GM19467 (cell line): ENCODE data around the gene MEIS2.

Experiments
- ATAC-seq: cut with Tn5 transposase; IDR thresholded peaks from one replicate; pipeline ENCODE4 v1.9.1; 2021; ENCODE audit warnings: mild to moderate bottlenecking, moderate library complexity; ENCODE audit not compliant: unreplicated experiment

The MEIS2 gene

GRCh38 chr15:37098468-37099318, 1.7 kb downstream of the MEIS2 start:
- ATAC-seq: no peak

DNA sequence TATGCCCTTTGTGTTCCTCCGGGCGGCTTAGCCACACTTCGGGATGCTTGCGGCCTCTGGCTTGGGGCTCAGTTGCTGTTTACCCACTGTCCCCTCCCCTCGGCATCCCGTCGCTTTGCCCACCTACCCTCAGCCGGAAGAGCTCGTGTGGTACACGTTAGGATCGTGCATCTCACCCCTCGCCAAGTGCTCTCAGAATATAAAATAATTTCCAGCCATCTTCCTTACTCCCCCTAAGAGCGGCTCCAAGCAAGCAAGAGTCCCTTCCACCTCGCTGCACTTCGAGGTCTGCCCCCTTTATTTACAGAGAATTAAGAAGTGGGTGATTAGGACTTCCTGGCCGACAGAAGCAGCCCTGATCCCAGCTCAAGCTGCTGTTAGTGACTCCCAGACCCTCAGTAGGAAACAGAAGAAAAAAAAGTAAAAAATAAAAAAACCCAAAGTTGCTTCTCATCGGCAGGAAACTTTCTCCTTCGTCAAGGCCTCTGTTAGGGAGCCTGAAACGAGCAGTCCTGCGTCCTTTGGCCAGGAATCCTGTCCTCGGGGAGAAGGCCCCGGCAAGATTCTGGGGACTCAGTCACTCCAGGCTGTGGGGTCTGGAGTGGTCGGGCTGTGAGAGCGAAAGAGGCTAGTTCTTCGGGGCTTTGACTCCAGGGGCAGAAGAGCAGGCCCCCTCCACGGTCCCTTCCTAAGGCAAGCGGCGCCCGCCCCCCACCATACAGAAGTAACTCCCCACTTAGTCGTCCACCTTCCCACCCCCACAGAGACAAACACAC, 3.0 kb downstream of the MEIS2 start:
- no peak for ATAC-seq

DNA sequence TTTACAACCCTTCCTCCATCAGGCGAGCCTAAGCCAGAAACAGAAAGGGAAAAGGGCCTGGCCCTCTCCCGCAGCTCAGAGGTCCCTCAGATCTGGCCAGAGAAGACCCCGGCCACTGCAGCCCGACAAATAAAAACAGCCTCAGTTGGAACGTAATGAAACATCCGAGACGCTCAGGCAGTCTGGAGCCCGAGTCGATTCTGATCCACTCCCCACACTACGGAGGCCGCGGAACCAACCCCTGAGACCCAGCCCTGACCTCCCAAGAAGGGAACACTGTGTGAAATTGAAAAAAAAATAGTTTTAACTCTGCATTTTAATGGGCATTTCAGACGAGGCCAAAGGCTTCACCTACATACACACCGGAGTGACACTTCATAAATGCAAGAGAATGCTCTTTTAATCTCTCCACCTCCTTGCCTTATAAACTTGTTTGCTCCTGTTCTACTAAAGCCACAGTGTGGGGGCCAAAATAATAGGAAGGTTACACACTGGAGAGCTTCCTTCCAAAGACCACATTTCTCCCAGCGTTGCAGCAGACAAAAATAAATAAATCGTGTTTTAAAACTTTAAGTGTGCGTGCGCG, 3.7 kb downstream of the MEIS2 start:
- ATAC-seq: no peak

DNA sequence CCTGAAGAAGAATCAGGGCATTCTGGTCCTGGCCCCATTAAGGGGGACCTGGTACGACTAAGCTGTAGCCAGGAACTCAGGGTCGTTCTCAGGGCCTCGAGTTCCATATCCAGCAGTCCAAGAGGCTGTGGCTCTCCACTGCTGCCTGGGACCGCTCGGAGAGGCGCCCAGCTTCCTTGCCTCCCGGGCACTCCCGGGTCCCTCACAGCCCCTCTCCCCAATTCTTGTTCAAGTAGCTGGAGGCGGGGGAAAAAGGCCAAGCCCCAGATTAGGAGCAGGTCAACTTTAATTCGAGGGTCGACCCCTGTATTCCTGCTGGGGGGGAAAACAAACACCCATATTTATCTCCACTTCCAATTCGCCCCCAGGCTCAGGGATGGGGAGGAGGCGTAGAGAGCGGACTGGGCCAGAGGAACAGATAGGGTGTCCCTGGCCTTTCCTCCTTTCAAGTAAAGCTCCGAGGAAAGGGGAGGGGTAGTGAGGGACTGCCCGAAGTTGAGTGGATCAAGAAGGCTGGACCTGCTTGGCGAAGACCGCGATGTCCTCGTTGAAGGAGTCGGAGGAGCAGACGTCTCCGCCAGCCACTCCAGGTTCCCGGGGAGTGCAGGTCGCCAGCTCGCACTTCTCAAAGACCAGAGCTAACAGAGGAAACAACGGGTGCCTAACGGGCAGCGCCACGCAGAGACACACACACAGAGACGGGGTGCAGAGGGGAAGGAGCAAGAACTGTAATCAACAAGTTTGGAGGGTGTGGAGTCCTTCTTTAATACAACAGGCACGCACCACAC, 4.4 kb downstream of the MEIS2 start:
- no peak for ATAC-seq

DNA sequence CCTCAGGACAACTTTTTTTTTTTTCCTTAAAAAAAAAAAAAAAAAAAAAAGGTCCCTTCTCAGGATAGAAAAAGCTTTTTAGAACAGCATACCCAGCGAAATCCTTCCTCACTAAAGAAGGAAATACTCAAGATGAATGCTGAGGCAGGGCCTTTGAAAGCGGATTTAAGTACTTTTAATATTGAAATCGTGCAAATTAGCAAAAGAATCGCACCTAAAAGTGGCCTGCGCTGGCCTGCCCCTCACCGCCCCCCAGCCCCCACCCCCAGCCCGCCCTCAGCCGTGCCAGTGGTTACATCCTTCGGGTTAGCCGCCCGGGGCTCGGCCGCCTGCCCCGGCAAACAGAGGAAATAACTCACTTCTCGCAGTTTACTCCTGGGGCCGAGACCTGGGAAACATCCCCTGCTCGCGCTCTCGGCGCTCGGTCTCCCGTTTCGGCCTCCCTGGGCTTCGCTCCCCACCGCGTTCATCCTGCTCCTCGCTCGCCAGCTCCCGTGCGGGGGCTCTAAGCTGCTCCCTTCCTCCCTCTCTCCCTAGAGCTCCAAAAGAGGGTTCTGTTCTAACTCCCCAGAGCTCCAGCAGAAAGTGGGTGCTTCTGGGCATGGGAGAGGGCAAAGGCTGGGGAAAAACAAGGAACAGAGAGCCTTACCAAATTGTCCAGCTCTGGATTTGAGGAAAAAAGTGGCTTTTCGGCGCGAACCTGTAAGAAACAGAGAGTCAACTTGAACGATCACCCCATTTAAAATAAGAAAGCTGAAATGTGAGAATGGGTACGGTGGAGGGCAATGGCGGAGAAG, 5.2 kb downstream of the MEIS2 start:
- no peak for ATAC-seq

DNA sequence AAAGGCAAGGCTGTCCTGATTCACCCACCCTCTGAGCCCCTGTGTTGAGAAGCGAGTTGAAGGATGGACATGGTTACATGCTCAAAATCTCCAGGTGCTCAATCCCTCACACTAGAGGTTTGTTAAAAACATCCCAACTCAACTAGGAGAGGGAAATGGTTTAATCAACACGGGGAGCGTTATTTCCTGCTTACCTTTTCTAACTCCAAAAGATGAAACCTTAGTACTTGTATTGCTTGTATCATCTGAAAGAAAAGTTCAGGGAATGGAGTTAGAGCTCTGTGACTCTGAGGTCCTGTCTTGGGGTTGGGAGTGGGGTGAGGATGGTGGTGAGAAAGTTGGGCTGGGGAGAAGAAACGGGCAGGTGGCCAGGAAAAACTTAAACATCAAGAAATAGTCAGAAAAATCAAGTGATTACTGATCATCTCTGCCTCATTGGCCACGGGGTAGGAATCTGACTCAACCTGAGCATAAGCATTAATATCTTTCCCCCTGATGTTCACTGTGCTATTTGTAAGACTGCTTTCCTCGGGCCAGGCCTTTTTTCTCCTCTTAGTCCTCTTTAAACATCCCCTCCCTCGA, 5.9 kb downstream of the MEIS2 start:
- no peak for ATAC-seq

- no peak for ATAC-seq
These were observed 6.6 kb downstream of the MEIS2 start for GRCh38 chr15:37093480-37094332.

DNA sequence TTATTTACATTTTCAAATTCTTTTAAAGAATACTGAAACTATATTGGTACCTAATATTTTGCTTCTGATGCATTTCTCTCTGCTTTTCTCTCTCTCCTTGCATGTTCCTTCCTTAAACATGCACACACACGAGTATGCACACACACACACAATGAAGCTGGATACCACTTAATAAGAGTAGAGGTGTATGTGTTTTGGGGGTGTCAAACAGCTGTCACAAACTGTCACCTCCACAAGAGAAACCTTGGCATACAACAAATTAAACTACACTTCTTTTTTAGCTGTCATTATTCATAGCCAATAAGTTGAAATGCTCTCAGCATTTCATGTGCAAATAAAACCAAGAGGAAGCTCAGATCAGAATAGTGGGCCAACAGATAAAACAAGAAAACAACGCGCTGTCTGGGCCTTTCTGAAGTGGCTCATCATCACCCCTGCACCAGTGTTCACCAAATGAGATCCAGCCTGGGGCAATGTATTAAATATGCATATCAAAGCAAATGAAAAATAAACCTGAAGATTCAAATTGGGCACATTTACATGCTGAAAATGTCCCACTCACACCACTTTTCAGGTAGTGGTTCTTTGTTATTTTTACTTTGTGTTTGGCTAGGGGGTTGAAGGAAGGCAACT, 9.7 kb downstream of the MEIS2 start:
- no peak for ATAC-seq

GRCh38 chr15:37088436-37088835, 11.9 kb downstream of the MEIS2 start:
- no peak for ATAC-seq

GRCh38 chr15:37087131-37087588, 13.2 kb downstream of the MEIS2 start:
- ATAC-seq: no peak

DNA sequence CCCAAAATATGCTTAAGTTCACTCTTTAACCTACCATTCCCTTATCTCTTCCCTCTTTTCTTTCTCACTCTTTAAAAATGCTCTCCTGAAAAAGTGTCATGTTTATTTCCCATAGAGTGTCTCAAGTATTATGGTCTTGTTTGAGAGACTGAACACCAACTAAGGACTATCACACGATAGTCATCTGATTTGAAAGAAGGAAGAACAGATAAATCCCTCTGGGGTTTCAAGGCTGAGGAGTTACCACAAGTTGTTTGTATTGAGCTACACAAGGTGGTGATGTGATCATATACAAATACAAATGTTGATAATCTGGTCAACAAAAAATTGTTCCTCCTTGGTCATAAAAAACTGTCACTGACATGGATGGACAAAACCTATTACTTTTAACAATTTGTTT, 13.8 kb downstream of the MEIS2 start:
- no peak for ATAC-seq

- no peak for ATAC-seq
These were observed 14.2 kb downstream of the MEIS2 start for GRCh38 chr15:37086120-37086519.

- ATAC-seq: no peak
These were observed 15.7 kb downstream of the MEIS2 start for GRCh38 chr15:37084602-37085001.

DNA sequence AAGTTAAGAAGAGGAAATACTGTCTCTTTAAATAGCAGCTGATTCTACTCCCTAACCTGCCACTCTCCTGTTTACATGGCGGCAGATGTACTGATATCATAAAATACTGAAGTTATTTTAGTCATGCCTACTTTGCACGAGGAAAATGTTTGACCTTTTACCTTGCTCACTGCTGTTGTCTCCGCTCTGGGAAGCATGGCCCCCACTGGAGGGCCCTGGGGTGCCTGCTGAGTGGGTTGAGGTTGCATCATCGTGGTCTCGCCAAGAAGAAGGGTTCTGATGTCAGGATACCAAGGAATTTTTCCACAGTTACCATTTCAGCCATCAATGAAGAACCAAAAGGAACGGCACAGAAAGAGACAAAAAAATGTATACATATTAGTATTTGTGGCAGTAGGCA, 16.7 kb downstream of the MEIS2 start:
- ATAC-seq: no peak

- no peak for ATAC-seq
These were observed 18.4 kb downstream of the MEIS2 start for GRCh38 chr15:37081983-37082382.

GRCh38 chr15:37080261-37080921, 20.0 kb downstream of the MEIS2 start:
- ATAC-seq: no peak

DNA sequence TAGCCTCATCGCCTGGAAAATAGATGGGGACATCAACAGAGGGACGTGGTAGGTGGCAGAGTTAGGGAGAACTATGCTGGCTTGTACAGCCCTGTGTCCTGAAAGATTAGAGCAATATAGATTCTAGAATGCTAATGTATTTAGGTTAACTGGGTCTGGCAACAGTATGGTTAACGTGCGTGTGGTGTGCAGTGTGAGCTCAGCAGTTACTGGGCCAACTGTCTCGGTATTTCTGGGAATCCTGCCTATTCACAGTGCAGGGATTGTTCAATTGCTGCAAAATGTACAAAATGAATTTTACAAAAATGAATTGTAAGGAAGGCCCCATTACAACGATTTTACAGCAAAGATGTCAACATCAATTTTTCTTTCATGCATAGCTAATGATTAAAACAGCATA, 20.6 kb downstream of the MEIS2 start:
- no peak for ATAC-seq

GRCh38 chr15:37078566-37078965, 21.8 kb downstream of the MEIS2 start:
- ATAC-seq: no peak
